ENCODE data around the gene CD80. TPM values are rescaled to one million over a fixed set of nuclear protein-coding genes. Genes with fewer than 3 reads are reported as not detected.
"Not testable (repeated sequence)": the region's sequence is repeated elsewhere in the genome, so short reads cannot be mapped to it uniquely, and the experiment has no call there.

Gene CD80
- polyA plus RNA-seq, 2 donors: 0.04 TPM; not detected in 1

- WGBS, 2 donors: 88 to 93% methylated on average over 4 of the region's 4 CpGs
- H3K9me3 ChIP-seq (ENCODE audit: control insufficient read depth in 2 of 2, insufficient read depth in 1 of 2, low read depth in 1 of 2, low read length in 1 of 2): no peaks in the 10 kb centered on the region
- H3K27me3 ChIP-seq (ENCODE audit: control insufficient read depth in 1 of 2, insufficient read depth in 2 of 2, low read length in 2 of 2): no peaks in the 10 kb centered on the region
- H3K4me1 ChIP-seq (ENCODE audit: control insufficient read depth in 2 of 2, insufficient read depth in 2 of 2, low read length in 1 of 2): no peaks in the 10 kb centered on the region
- no peak overlapping the region for H3K27ac ChIP-seq (ENCODE audit: low read depth in 2 of 2, low read length in 1 of 2)
- no peak overlapping the region for H3K4me3 ChIP-seq (ENCODE audit: low read depth in 1 of 2, low read length in 2 of 2)
- no peaks in the 10 kb centered on the region for H3K36me3 ChIP-seq (ENCODE audit: control insufficient read depth in 2 of 2, insufficient read depth in 2 of 2, low read length in 1 of 2)
Observed at GRCh38 chr3:119569156-119569555, 9.7 kb upstream of the CD80 start.

GRCh38 chr3:119563334-119563733 is 3.9 kb upstream of the CD80 start:
- not testable (repeated sequence) for H3K4me3 ChIP-seq (ENCODE audit: low read depth in 1 of 2, low read length in 2 of 2); H3K27ac ChIP-seq (ENCODE audit: low read depth in 2 of 2, low read length in 1 of 2); H3K4me1 ChIP-seq (ENCODE audit: control insufficient read depth in 2 of 2, insufficient read depth in 2 of 2, low read length in 1 of 2); H3K9me3 ChIP-seq (ENCODE audit: control insufficient read depth in 2 of 2, insufficient read depth in 1 of 2, low read depth in 1 of 2, low read length in 1 of 2); H3K27me3 ChIP-seq (ENCODE audit: control insufficient read depth in 1 of 2, insufficient read depth in 2 of 2, low read length in 2 of 2); H3K36me3 ChIP-seq (ENCODE audit: control insufficient read depth in 2 of 2, insufficient read depth in 2 of 2, low read length in 1 of 2)
- WGBS, 2 donors: 88 to 89% methylated on average over 2 of the region's 2 CpGs

GRCh38 chr3:119562307-119562961 is 3.0 kb upstream of the CD80 start:
- H3K27me3 ChIP-seq (ENCODE audit: control insufficient read depth in 1 of 2, insufficient read depth in 2 of 2, low read length in 2 of 2): no peaks in the 10 kb centered on the region
- no peaks in the 10 kb centered on the region for H3K9me3 ChIP-seq (ENCODE audit: control insufficient read depth in 2 of 2, insufficient read depth in 1 of 2, low read depth in 1 of 2, low read length in 1 of 2)
- no peak overlapping the region for H3K4me3 ChIP-seq (ENCODE audit: low read depth in 1 of 2, low read length in 2 of 2)
- no peak overlapping the region for H3K27ac ChIP-seq (ENCODE audit: low read depth in 2 of 2, low read length in 1 of 2)
- H3K4me1 ChIP-seq (ENCODE audit: control insufficient read depth in 2 of 2, insufficient read depth in 2 of 2, low read length in 1 of 2): no peaks in the 10 kb centered on the region
- no peaks in the 10 kb centered on the region for H3K36me3 ChIP-seq (ENCODE audit: control insufficient read depth in 2 of 2, insufficient read depth in 2 of 2, low read length in 1 of 2)
- 50 to 53% methylated on average over 6 of the region's 6 CpGs for WGBS, 2 donors

- Histone ChIP-seq H3K9me3 (ENCODE audit: control insufficient read depth in 2 of 2, insufficient read depth in 1 of 2, low read depth in 1 of 2, low read length in 1 of 2) (no peaks in the 10 kb centered on the region), H3K27me3 (ENCODE audit: control insufficient read depth in 1 of 2, insufficient read depth in 2 of 2, low read length in 2 of 2) (no peaks in the 10 kb centered on the region)
- WGBS, 2 donors: 83 to 86% methylated on average over 5 of the region's 5 CpGs
Observed at GRCh38 chr3:119560160-119560559, 746 bp upstream of the CD80 start.

GRCh38 chr3:119558626-119559317 is 642 bp downstream of the CD80 start:
- no peak overlapping the region for H3K27ac ChIP-seq (ENCODE audit: low read depth in 2 of 2, low read length in 1 of 2)

More at GRCh38 chr3:119560160-119560559, 746 bp upstream of the CD80 start:
- no peaks in the 10 kb centered on the region for H3K36me3 ChIP-seq (ENCODE audit: control insufficient read depth in 2 of 2, insufficient read depth in 2 of 2, low read length in 1 of 2)
- H3K27ac ChIP-seq (ENCODE audit: low read depth in 2 of 2, low read length in 1 of 2): no peak overlapping the region
- no peaks in the 10 kb centered on the region for H3K4me1 ChIP-seq (ENCODE audit: control insufficient read depth in 2 of 2, insufficient read depth in 2 of 2, low read length in 1 of 2)
- H3K4me3 ChIP-seq (ENCODE audit: low read depth in 1 of 2, low read length in 2 of 2): no peak overlapping the region

GRCh38 chr3:119557877-119558269 is 1.5 kb downstream of the CD80 start:
- Histone ChIP-seq H3K27ac (ENCODE audit: low read depth in 2 of 2, low read length in 1 of 2) (no peak overlapping the region), H3K36me3 (ENCODE audit: control insufficient read depth in 2 of 2, insufficient read depth in 2 of 2, low read length in 1 of 2) (no peaks in the 10 kb centered on the region), H3K4me3 (ENCODE audit: low read depth in 1 of 2, low read length in 2 of 2) (no peak overlapping the region), H3K27me3 (ENCODE audit: control insufficient read depth in 1 of 2, insufficient read depth in 2 of 2, low read length in 2 of 2) (no peaks in the 10 kb centered on the region), H3K9me3 (ENCODE audit: control insufficient read depth in 2 of 2, insufficient read depth in 1 of 2, low read depth in 1 of 2, low read length in 1 of 2) (no peaks in the 10 kb centered on the region), H3K4me1 (ENCODE audit: control insufficient read depth in 2 of 2, insufficient read depth in 2 of 2, low read length in 1 of 2) (no peaks in the 10 kb centered on the region)
- 46 to 52% methylated on average over 3 of the region's 3 CpGs for WGBS, 2 donors

More at GRCh38 chr3:119558626-119559317, 642 bp downstream of the CD80 start:
- Histone ChIP-seq H3K27me3 (ENCODE audit: control insufficient read depth in 1 of 2, insufficient read depth in 2 of 2, low read length in 2 of 2) (no peaks in the 10 kb centered on the region), H3K36me3 (ENCODE audit: control insufficient read depth in 2 of 2, insufficient read depth in 2 of 2, low read length in 1 of 2) (no peaks in the 10 kb centered on the region), H3K4me1 (ENCODE audit: control insufficient read depth in 2 of 2, insufficient read depth in 2 of 2, low read length in 1 of 2) (no peaks in the 10 kb centered on the region), H3K4me3 (ENCODE audit: low read depth in 1 of 2, low read length in 2 of 2) (no peak overlapping the region), H3K9me3 (ENCODE audit: control insufficient read depth in 2 of 2, insufficient read depth in 1 of 2, low read depth in 1 of 2, low read length in 1 of 2) (no peaks in the 10 kb centered on the region)
- 85 to 89% methylated on average over 9 of the region's 9 CpGs for WGBS, 2 donors

GRCh38 chr3:119557192-119557876 is 2.1 kb downstream of the CD80 start:
- H3K36me3 ChIP-seq (ENCODE audit: control insufficient read depth in 2 of 2, insufficient read depth in 2 of 2, low read length in 1 of 2): no peaks in the 10 kb centered on the region
- WGBS, 2 donors: 85 to 87% methylated on average over 7 of the region's 7 CpGs
- no peaks in the 10 kb centered on the region for H3K4me1 ChIP-seq (ENCODE audit: control insufficient read depth in 2 of 2, insufficient read depth in 2 of 2, low read length in 1 of 2)
- H3K27ac ChIP-seq (ENCODE audit: low read depth in 2 of 2, low read length in 1 of 2): no peak overlapping the region
- H3K27me3 ChIP-seq (ENCODE audit: control insufficient read depth in 1 of 2, insufficient read depth in 2 of 2, low read length in 2 of 2): no peaks in the 10 kb centered on the region
- H3K4me3 ChIP-seq (ENCODE audit: low read depth in 1 of 2, low read length in 2 of 2): no peak overlapping the region
- no peaks in the 10 kb centered on the region for H3K9me3 ChIP-seq (ENCODE audit: control insufficient read depth in 2 of 2, insufficient read depth in 1 of 2, low read depth in 1 of 2, low read length in 1 of 2)

- Histone ChIP-seq H3K36me3 (ENCODE audit: control insufficient read depth in 2 of 2, insufficient read depth in 2 of 2, low read length in 1 of 2) (no peaks in the 10 kb centered on the region), H3K27me3 (ENCODE audit: control insufficient read depth in 1 of 2, insufficient read depth in 2 of 2, low read length in 2 of 2) (no peaks in the 10 kb centered on the region), H3K9me3 (ENCODE audit: control insufficient read depth in 2 of 2, insufficient read depth in 1 of 2, low read depth in 1 of 2, low read length in 1 of 2) (no peaks in the 10 kb centered on the region), H3K27ac (ENCODE audit: low read depth in 2 of 2, low read length in 1 of 2) (no peak overlapping the region), H3K4me3 (ENCODE audit: low read depth in 1 of 2, low read length in 2 of 2) (no peak overlapping the region), H3K4me1 (ENCODE audit: control insufficient read depth in 2 of 2, insufficient read depth in 2 of 2, low read length in 1 of 2) (no peaks in the 10 kb centered on the region)
- WGBS, 2 donors: 86 to 98% methylated on average over 1 of the region's 1 CpG
Observed at GRCh38 chr3:119555929-119556328, 3.5 kb downstream of the CD80 start.

GRCh38 chr3:119555309-119555735 is 4.1 kb downstream of the CD80 start:
- no peaks in the 10 kb centered on the region for H3K4me1 ChIP-seq (ENCODE audit: control insufficient read depth in 2 of 2, insufficient read depth in 2 of 2, low read length in 1 of 2)
- H3K9me3 ChIP-seq (ENCODE audit: control insufficient read depth in 2 of 2, insufficient read depth in 1 of 2, low read depth in 1 of 2, low read length in 1 of 2): no peaks in the 10 kb centered on the region
- no peak overlapping the region for H3K4me3 ChIP-seq (ENCODE audit: low read depth in 1 of 2, low read length in 2 of 2)
- H3K27me3 ChIP-seq (ENCODE audit: control insufficient read depth in 1 of 2, insufficient read depth in 2 of 2, low read length in 2 of 2): no peaks in the 10 kb centered on the region
- whole genome bisulfite sequencing, 2 donors: 58 to 67% methylated on average over 4 of the region's 4 CpGs
- H3K27ac ChIP-seq (ENCODE audit: low read depth in 2 of 2, low read length in 1 of 2): no peak overlapping the region
- H3K36me3 ChIP-seq (ENCODE audit: control insufficient read depth in 2 of 2, insufficient read depth in 2 of 2, low read length in 1 of 2): no peaks in the 10 kb centered on the region

All from esophagus (tissue), 2 donors.